K562 (cell line): Measurements from ENCODE around the gene TNK2. TPM values are rescaled to one million over a fixed set of nuclear protein-coding genes. Genes with fewer than 3 reads are reported as not detected.
A peak's percentile ranks its signal among the peaks of the same experiment; 100 is the strongest.

Source experiments
- BACH1 ChIP-seq: fragments of 200-800 bp; sonication (Bioruptor generic); IDR thresholded peaks from 2 replicates; pipeline ENCODE4 v1.6.1; 2016; ENCODE audit warnings: missing genetic modification characterization, missing compliant biosample characterization
- EHMT2 ChIP-seq: fragments of 450-650 bp; IDR thresholded peaks from 2 replicates; pipeline ENCODE4 v1.6.1; 2018; ENCODE audit warnings: antibody characterized with exemption
- KDM1A ChIP-seq, 2 experiments: fragments of 450-650 bp; IDR thresholded peaks; 2 replicates each; pipeline ENCODE4 v1.6.1; 2016; ENCODE audit warnings: mild to moderate bottlenecking in 2 of 2
- KLF6 ChIP-seq: fragments of 250-450 bp; sonication (Bioruptor Pico); IDR thresholded peaks from 2 replicates; pipeline ENCODE4 v1.4.0; 2020; ENCODE audit warnings: mild to moderate bottlenecking, moderate library complexity, borderline replicate concordance
- MAFG ChIP-seq: fragments of 450-650 bp; conservative IDR thresholded peaks from 2 replicates; pipeline ENCODE4 v1.6.1; 2016; ENCODE audit warnings: missing genetic modification characterization, missing compliant biosample characterization
- SRSF1 ChIP-seq: fragments of 200-400 bp; formaldehyde crosslinking; IDR thresholded peaks from 2 replicates; pipeline ENCODE4 v1.6.1; 2017; ENCODE audit warnings: mild to moderate bottlenecking, low read depth, low read length, moderate library complexity
- SRSF7 ChIP-seq: fragments of 200-400 bp; formaldehyde crosslinking; optimal IDR thresholded peaks from 2 replicates; pipeline ENCODE3; 2017; ENCODE audit warnings: mild to moderate bottlenecking, low read depth, low read length
- TCF7L2 ChIP-seq: fragments of 150-350 bp; IDR thresholded peaks from 2 replicates; pipeline ENCODE4 v1.6.1; 2016; ENCODE audit warnings: low read depth, mild to moderate bottlenecking, low read length, moderate library complexity
- THRB ChIP-seq: fragments of 450-650 bp; formaldehyde crosslinking; conservative IDR thresholded peaks from 2 replicates; pipeline ENCODE4 v1.4.0; 2022; ENCODE audit warnings: mild to moderate bottlenecking, missing genetic modification characterization
- ZMIZ1 ChIP-seq, 2 experiments: fragments of 150-350 bp in 1 of 2; IDR thresholded peaks; 2 replicates each; pipeline ENCODE4 v1.6.1; 2012 to 2016; ENCODE audit warnings: low read depth in 2 of 2, low read length in 2 of 2, mild to moderate bottlenecking in 1 of 2, moderate library complexity in 1 of 2
- ZNF143 ChIP-seq: sonication (generic); formaldehyde crosslinking; IDR thresholded peaks from 2 replicates; pipeline ENCODE4 v1.9.0; 2022; ENCODE audit warnings: mild to moderate bottlenecking, missing genetic modification reagents
- ZNF318 ChIP-seq, 2 experiments: fragments of 450-650 bp; IDR thresholded peaks; 2 replicates each; pipeline ENCODE4 v1.6.1; 2016; ENCODE audit warnings: mild to moderate bottlenecking in 2 of 2, borderline replicate concordance in 1 of 2, low read depth in 1 of 2, moderate library complexity in 1 of 2
- ZNF512 ChIP-seq: IDR thresholded peaks from 2 replicates; pipeline ENCODE4 v1.6.1; 2016; ENCODE audit warnings: missing genetic modification characterization, missing compliant biosample characterization
- polyA plus RNA-seq, 8 experiments: library from polyadenylated mRNA; depleted of rRNA in 4 of 8; stranded (reverse) in 5 of 8; unstranded in 3 of 8; fragments of >200 nt; fragmentation: Nextera tagmentation in 2 of 8; fragmentation: Illumina TruSeq in 1 of 8; extraction: Ambion mirVana in 2 of 8; extraction: Trizol in 1 of 8; gene quantifications; 2 replicates each; pipeline versions ENCODE4 v1.2.1 to v1.2.3, GENCODE V29; 2011 to 2014; ENCODE audit warnings: inconsistent platforms in 1 of 8, missing spikeins in 1 of 8
- total RNA-seq, 7 experiments: library from RNA; depleted of rRNA in 6 of 7; stranded (reverse); fragments of >200 nt in 6 of 7; fragmentation: Illumina TruSeq in 2 of 7; extraction: Trizol in 2 of 7; gene quantifications; 2 replicates each; pipeline versions ENCODE4 v1.2.1 to v1.2.3, GENCODE V29; 2011 to 2021; ENCODE audit warnings: low replicate concordance in 1 of 7

TNK2 gene
- total and polyA plus RNA-seq, 9 of the 15 experiments (the other 6 are each of a cell fraction or from before 2014, with no cell fraction given) = 0.03 to 33.8 (median 6.5) TPM

- TF ChIP-seq ZNF318 (IDR thresholded peaks at IDR 0.05; ENCODE audit: borderline replicate concordance in 1 of 2, low read depth in 1 of 2) (peak in 1 of 2 experiments; percentile 87; a peak in 2 of 4 replicates), SRSF1 (no peak), KDM1A (IDR thresholded peaks at IDR 0.05) (no peak), KLF6 (CRISPR knock-in tag) (no peak), TCF7L2 (no peak), ZNF143 (CRISPR knock-in tag) (no peak), MAFG (peak; percentile 69), BACH1 (tag) (no peak), SRSF7 (no peak), ZNF512 (tag) (no peak), THRB (CRISPR knock-in tag) (no peak), ZMIZ1 (IDR thresholded peaks at IDR 0.05; ENCODE audit: low read depth in 2 of 2, low read length in 2 of 2) (no peak), EHMT2 (peak; percentile 69; the same call in 1 of the 2 replicates)
Measured at GRCh38 chr3:195815169-195815771, 93.1 kb downstream of the TNK2 start (continued).
